Calu3 (cell line): ENCODE data around the gene SELE. TPM values are rescaled to one million over a fixed set of nuclear protein-coding genes. Genes with fewer than 3 reads are reported as not detected.
A peak's percentile ranks its signal among the peaks of the same experiment; 100 is the strongest.

Source experiments
- Bru-seq: library from RNA; stranded (reverse); fragments of 400-500 nt; gene quantifications from one replicate; lab custom pipeline; 2021; lab: Mats Ljungman, UMichigan
- BruChase-seq, 2 experiments: library from RNA; stranded (reverse); fragments of 400-500 nt; gene quantifications; one replicate each; lab custom pipeline; 2021; lab: Mats Ljungman, UMichigan
- BruUV-seq: library from RNA; stranded (reverse); fragments of 400-500 nt; replicated peaks from 2 replicates; lab custom pipeline; 2021; lab: Mats Ljungman, UMichigan
- CTCF ChIA-PET: fragments of 300-600 bp; sonication (Branson Sonifier 250); formaldehyde crosslinking; loops from one replicate; lab custom pipeline; 2022; ENCODE audit warnings: antibody characterized with exemption; lab: Charles Lee
- DNase-seq: peaks from one replicate; pipeline ENCODE4 v3.0.0; 2022
- H3K27ac Mint-ChIP-seq: one replicate; pipeline ENCODE4 v1.8.0; 2022; ENCODE audit warnings: mixed read lengths; ENCODE audit not compliant: unreplicated experiment
- H3K27me3 Mint-ChIP-seq: one replicate; pipeline ENCODE4 v1.8.0; 2022; ENCODE audit warnings: mixed read lengths; ENCODE audit not compliant: unreplicated experiment
- H3K36me3 Mint-ChIP-seq: one replicate; pipeline ENCODE4 v1.8.0; 2022; ENCODE audit warnings: mild to moderate bottlenecking, moderate library complexity, mixed read lengths; ENCODE audit not compliant: insufficient read depth, unreplicated experiment
- H3K4me1 Mint-ChIP-seq: one replicate; pipeline ENCODE4 v1.8.0; 2022; ENCODE audit warnings: mild to moderate bottlenecking, low read depth, mixed read lengths; ENCODE audit not compliant: unreplicated experiment
- H3K4me3 Mint-ChIP-seq: one replicate; pipeline ENCODE4 v1.8.0; 2022; ENCODE audit warnings: mild to moderate bottlenecking, low read depth, moderate library complexity, mixed read lengths; ENCODE audit not compliant: unreplicated experiment
- H3K9me3 Mint-ChIP-seq: one replicate; pipeline ENCODE4 v1.8.0; 2022; ENCODE audit warnings: low read depth, mixed read lengths; ENCODE audit not compliant: unreplicated experiment
- intact Hi-C: fragments of 100-400 bp; cut with micrococcal nuclease; formaldehyde crosslinking; loops from one replicate; pipeline ENCODE4 v1.10.0; 2022; ENCODE audit not compliant: unreplicated experiment
- long read RNA-seq: library from polyadenylated mRNA; stranded (forward); transcript quantifications from one replicate; pipeline ENCODE4 v2.0.0, GENCODE V29; 2022
- total RNA-seq: library from RNA; stranded (reverse); gene quantifications from 2 replicates; pipeline ENCODE4 v1.2.3, GENCODE V29; 2022
- TF ChIP-seq, protein P1 (sequence below): fragments of 200-600 bp; IDR thresholded peaks from one replicate; pipeline ENCODE4 v1.8.0; 2022; ENCODE audit warnings: antibody characterized with exemption; ENCODE audit not compliant: unreplicated experiment

The SELE gene, protein sequence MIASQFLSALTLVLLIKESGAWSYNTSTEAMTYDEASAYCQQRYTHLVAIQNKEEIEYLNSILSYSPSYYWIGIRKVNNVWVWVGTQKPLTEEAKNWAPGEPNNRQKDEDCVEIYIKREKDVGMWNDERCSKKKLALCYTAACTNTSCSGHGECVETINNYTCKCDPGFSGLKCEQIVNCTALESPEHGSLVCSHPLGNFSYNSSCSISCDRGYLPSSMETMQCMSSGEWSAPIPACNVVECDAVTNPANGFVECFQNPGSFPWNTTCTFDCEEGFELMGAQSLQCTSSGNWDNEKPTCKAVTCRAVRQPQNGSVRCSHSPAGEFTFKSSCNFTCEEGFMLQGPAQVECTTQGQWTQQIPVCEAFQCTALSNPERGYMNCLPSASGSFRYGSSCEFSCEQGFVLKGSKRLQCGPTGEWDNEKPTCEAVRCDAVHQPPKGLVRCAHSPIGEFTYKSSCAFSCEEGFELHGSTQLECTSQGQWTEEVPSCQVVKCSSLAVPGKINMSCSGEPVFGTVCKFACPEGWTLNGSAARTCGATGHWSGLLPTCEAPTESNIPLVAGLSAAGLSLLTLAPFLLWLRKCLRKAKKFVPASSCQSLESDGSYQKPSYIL
- not detected in 2 replicates for total RNA-seq
- Bru-seq, nascent RNA, result not detected
- BruChase-seq, experiment 1, labeled RNA remaining after a 6-hour chase, result not detected
- BruChase-seq, experiment 2, labeled RNA remaining after a 2-hour chase, result not detected
- long read RNA-seq, result 0 reads

DNA sequence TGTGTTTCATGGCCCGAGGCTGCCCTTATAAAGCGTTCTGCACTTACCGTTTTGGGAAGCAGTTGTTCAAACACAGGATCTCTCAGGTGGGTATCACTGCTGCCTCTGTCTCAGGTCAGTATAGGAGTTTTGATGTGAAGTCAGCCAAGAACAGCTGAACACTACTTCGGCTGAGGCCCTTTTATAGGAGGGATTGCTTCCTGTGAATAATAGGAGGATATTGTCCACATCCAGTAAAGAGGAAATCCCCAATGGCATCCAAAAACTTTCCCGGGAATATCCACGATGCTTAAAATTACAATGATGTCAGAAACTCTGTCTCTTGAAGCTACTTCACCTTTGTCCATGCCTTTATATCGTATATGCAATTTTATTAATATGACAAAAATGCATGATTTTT lies at the start of gene SELE:
TSS of gene SELE (minus strand) at position 156 of the 400 bp plus-strand sequence. CDS start 467 bp downstream, outside the sequence.
- TF ChIP-seq, protein P1, sequence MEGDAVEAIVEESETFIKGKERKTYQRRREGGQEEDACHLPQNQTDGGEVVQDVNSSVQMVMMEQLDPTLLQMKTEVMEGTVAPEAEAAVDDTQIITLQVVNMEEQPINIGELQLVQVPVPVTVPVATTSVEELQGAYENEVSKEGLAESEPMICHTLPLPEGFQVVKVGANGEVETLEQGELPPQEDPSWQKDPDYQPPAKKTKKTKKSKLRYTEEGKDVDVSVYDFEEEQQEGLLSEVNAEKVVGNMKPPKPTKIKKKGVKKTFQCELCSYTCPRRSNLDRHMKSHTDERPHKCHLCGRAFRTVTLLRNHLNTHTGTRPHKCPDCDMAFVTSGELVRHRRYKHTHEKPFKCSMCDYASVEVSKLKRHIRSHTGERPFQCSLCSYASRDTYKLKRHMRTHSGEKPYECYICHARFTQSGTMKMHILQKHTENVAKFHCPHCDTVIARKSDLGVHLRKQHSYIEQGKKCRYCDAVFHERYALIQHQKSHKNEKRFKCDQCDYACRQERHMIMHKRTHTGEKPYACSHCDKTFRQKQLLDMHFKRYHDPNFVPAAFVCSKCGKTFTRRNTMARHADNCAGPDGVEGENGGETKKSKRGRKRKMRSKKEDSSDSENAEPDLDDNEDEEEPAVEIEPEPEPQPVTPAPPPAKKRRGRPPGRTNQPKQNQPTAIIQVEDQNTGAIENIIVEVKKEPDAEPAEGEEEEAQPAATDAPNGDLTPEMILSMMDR, result no peak
- H3K4me1 Mint-ChIP-seq, result no peaks in the 10 kb centered on the region
- CTCF ChIA-PET, result no interaction called here
- BruUV-seq, result no TSS peak
- intact Hi-C loops, result no loop called here
- DNase-seq, result no peak
- H3K27me3 Mint-ChIP-seq, result no peaks in the 10 kb centered on the region
- H3K27ac Mint-ChIP-seq, result no peak within 1 kb of the TSS
- no peaks in the 10 kb centered on the region for H3K36me3 Mint-ChIP-seq
- no peak within 1 kb of the TSS for H3K4me3 Mint-ChIP-seq
- H3K9me3 Mint-ChIP-seq, result no peaks in the 10 kb centered on the region

DNA sequence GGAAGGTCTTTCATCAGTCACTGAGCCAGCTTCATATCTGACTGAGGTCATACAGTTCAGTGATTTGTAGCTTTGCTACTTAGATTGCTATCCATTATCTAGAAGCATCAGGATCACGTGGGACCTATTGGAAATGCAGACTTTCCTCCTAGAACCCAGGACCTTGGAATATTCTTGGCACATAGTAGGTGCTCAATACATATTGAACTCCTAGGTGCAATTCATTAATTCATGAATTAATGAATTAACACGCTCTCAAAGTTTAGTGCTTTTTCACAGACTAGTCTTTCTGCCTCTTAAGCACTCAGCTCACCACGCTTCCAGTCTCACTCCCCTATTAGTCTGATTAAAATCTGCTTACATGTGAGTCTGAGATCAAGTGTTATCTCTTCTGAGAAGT lies 48.7 kb upstream of the SELE start:
- peaks cover 19% of the 10 kb centered on the region for H3K36me3 Mint-ChIP-seq
- H3K27me3 Mint-ChIP-seq, result no peaks in the 10 kb centered on the region
- H3K4me3 Mint-ChIP-seq, result no peak overlapping the region
- intact Hi-C loops, result no loop called here
- TF ChIP-seq, protein P1, result no peak
- DNase-seq, result no peak
- peak overlapping the region; percentile 91 for H3K27ac Mint-ChIP-seq
- no TSS peak for BruUV-seq
- peaks cover 3% of the 10 kb centered on the region for H3K9me3 Mint-ChIP-seq
- H3K4me1 Mint-ChIP-seq, result peaks cover 55% of the 10 kb centered on the region
- CTCF ChIA-PET, result interaction anchor here (0.6 to 2.0 kb wide), 2 partner anchors 19 to 35 kb away, joined by 4 to 5 read pairs; no protein-coding TSS in a partner anchor

DNA sequence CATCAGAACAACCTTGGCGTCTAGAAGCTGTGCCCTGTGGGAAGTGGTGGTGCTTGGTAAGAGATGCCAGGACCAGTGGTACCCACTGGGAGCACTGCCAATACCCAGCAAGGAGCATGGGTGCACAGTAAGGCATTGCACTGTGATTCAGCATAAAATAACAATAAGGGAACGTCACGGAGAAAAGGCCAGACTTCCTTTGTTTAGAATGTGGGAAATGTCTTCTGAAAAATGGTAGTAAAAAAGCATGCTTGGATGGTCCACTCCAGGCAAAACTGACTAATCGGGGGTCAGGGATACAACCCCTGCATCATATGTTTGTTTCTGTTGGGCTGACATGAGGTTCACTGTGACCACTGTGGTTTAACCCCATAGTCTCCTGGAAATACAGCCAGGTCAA lies 46.1 kb upstream of the SELE start:
- CTCF ChIA-PET, result no interaction called here
- Mint-ChIP-seq H3K4me1 (peaks cover 55% of the 10 kb centered on the region), H3K4me3 (no peak overlapping the region), H3K27ac (peak overlapping the region; percentile 28), H3K36me3 (peaks cover 19% of the 10 kb centered on the region), H3K9me3 (peaks cover 3% of the 10 kb centered on the region), H3K27me3 (no peaks in the 10 kb centered on the region)
- TF ChIP-seq, protein P1, result no peak
- BruUV-seq, result no TSS peak
- DNase-seq, result peak; percentile 18
- intact Hi-C loops, result loop anchor here (2.0 kb wide), 2 partner anchors 15 to 29 kb away; partner anchors contain the start of gene METTL18

DNA sequence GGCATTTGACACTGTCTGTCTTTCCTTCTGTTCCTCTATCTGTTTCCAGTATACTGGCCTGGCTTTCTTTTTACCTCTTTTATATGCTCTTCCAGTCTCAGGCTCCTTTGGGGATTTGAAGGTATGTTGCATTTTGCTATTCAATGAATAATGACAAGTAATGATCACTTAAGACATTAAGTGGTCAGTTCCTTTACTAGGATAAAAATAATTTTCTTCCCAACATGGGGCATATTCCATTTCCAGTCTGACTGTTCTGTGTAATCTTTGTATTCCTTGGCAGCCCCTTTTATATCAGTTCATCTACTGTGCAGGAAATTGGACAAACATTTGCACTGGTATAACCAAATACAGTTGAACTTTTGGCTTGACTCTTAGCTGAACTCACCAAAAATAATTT lies 45.3 kb upstream of the SELE start:
- CTCF ChIA-PET, result no interaction called here
- no TSS peak for BruUV-seq
- Mint-ChIP-seq H3K27ac (peak overlapping the region; percentile 28), H3K4me1 (peaks cover 46% of the 10 kb centered on the region), H3K36me3 (peaks cover 19% of the 10 kb centered on the region), H3K27me3 (no peaks in the 10 kb centered on the region), H3K9me3 (peaks cover 3% of the 10 kb centered on the region), H3K4me3 (no peak overlapping the region)
- intact Hi-C loops, result no loop called here
- no peak for DNase-seq
- TF ChIP-seq, protein P1, result no peak
